Stimulated activated CD8-positive, alpha-beta memory T cell treated with anti-CD3 and anti-CD28 coated beads, Interleukin-15, amount 100 ng/mL, for 4 hours (primary cell): ENCODE results near the gene CDK8.
A peak's percentile ranks its signal among the peaks of the same experiment; 100 is the strongest.
"Not testable (repeated sequence)": the region's sequence is repeated elsewhere in the genome, so short reads cannot be mapped to it uniquely, and the experiment has no call there.

ENCODE experiments used
- DNase-seq, 2 donors: peaks; one replicate each; pipeline ENCODE4 v3.0.0-alpha.2; 2020; ENCODE audit warnings: low read depth in 2 of 2

The CDK8 gene

DNA sequence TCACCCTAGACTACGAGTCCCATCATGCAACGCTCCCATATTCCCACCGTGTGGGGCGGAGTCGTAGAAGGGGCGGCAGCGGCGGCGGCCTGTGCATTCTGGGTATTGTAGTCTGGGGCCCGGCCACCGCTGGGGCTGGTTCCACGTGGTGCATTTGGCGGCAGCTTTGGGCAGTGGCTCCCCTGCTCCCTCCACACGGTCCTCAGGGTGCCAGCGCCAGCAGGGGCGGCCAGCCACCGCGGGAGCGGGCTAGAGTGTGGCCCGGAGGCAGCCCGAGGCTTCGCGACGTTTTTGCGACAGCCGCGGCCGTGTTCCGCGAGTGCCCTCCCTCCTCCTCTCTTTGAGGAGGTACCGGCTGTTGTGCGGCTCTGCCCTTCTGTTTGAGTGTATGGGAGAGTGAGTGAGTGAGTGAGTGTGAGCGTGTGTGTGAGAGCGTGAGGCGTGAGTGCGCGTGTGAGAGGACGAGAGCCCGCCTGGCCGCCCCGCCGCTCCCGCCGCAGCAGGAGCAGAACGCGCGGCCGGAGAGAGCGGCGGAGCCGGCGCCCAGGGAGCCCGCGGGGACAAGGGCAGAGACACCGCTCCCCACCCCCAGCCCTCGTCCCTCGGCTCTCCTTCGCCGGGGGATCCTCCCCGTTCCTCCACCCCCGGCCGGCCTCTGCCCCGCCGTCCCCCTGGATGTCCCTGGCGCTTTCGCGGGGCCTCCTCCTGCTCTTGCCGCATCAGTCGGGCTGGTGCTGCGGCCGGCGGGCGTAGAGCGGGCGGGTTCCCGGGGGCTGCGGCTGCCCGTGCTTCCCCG lies at the start of gene CDK8:
Gene CDK8 (plus strand): TSS at position 343 of the 796 bp plus-strand sequence. CDS start 513 bp downstream, outside the sequence.
- DNase-seq = peak; percentile 77 to 80

DNA sequence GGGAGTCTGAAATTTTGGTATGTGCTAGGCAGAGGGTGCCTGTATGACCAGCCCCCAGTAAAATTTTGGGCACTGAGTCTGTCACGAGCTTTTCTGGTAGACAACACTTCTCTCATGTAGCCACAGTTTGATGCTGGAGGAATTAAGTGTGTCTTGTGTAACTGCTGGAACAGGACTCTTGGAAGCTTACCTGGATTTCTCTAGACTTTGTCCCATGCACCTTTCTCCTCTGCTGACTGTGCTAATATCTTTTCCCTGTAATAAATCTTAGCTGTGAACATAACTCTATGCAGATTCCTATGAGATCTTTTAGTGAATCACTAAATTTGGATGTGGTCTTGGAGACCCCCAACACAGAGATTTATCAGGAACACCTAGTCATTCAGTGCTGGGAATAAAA lies 45.6 kb upstream of the CDK8 start:
- DNase-seq = no peak

DNA sequence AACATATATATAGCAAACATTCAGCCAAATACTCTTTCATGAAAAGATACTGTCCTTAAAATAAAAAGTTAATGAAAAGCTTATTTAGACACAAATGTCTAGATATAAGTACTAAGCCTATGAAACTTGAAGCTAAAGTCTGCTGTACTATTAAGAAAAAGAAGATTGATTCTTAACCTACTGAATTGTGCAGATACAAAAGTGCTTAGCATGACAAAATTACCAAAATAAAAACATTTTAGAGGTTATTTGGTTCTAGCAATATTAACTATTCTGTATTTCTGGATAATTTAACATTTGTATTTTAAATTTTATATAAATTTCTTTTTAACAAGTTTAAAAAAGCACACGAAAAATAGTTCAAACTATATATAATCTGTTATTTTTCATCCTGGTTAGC lies 40.6 kb upstream of the CDK8 start:
- no peak for DNase-seq

DNA sequence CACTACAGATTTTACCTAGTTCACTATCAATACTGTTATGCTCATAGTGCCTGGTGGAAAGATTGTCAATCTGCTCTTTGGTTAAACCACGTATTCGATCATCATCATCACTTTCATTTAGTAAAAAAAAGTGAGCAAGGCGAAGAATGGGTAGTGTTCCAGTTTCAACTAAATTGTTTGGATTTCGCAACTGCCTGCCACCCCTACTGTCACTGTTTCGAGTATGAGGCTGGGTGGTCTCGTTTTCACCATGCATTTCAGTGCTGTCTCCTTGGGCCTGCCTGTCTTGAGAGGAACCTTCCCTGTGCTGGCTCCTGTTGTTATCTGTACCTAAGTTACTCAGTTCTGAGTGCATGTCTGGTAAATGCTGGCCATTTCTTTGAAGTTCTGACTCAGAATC lies 39.9 kb upstream of the CDK8 start:
- DNase-seq = no peak

DNA sequence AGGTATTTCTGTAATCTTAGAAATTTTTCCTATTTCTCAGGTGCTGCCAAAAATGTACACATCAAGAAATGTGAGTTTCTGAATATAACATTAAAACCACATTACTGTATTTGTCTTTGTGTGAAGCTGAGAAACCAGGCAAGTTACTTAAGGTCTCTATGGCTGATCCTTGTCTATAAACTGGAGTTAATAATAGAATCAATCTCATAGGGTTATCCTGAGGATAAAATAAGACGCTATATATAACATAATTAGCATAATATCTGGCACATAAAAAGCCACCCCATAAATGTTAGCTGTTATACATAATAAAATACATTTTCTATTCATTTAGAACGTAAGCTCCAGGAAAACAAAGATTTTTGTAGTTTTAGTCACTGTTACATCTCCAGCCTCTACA lies 37.9 kb upstream of the CDK8 start:
- DNase-seq = no peak

DNA sequence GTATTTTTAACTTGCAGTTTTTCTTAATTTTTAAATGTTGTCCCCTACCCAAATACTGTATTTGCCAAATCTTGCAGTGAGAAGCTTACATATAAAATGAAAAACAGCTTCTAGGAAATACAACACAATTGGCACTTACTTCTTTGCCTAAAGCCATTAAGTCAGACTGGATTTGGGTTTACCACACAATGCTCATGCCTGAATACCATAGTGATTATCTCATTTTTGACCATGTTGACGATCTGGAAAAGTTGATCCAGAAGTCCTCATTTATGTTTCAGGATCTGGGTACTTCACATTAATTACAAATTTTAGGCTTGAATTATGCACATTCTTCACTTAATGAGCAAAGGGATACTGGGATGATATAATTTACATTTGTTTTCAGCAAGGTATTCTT lies 34.2 kb upstream of the CDK8 start:
- DNase-seq = no peak

DNA sequence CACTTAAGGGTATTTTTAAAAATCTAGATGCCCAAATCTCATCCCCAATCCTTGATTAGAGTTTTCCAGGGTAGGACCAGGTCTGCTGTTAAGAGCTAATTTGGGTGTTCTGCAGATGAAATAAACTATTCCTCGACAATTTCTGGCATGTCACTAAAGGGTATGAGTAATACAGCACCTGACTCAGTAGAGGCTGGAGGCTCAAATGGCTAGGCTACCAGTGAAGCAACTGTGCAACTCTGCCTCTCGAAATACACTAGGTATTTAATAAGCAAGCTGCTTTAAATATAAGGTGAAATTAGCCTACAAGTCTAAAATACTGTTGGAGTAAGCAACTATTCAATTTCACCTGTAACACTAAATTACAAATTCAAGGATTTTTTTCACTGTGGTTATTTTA lies 33.4 kb upstream of the CDK8 start:
- DNase-seq = no peak

DNA sequence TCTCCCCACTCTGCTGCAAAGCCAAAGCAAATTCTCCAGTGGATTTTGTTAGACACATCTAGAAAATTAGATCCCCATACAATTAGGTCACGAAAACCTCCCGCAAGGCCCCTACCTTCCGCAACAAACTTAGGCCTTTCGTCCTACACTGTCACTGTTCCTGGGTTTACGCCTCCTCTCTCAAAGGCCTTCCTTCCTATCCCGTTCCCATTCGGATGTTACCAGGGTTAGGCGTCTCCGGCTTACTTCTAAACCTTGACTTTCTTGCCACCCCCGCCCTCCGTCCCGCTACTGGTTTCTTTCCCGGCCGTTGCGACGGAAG lies 32.6 kb upstream of the CDK8 start:
- DNase-seq = no peak

DNA sequence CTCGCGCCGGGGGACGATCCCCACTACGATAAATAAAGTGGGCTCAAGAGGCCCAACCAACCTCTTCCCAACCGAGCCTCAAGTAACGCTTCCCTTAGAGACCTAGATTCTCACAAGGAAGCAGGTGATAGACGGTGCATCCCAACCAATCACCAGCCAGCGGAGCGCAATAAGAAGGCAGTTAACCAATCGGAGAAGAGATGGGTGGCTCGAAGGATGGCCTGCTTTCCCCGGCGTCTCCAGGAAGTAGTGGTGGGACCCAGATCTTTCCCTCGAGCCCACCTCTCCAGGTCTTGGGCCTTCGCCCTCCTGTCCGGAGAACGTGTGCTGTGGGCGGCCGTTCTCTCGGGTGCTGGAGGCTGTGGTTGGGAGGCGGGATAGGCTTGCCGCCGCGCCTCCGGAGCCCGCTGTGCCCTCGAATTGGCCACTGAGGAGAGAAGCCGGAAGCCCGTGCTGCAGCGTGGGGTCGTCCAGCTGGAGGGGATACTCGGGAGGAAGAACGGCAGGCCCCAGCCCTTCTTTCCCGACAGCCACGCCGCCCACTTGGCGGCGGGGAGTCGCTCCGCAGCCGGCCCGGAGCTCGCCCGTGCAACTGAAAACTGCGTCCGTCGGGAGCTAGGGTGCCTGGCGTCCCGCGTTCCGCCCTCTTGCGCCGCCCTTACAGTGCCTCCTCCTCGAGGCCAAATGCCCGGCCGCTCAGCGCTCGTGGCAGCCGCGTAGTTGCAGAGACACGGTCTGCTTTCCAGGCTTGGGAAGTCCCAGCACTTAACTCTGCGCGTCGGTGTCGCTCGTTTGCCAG lies 32.0 kb upstream of the CDK8 start, which contains the start of gene RNF6:
Gene RNF6 (minus strand): TSS at position 594 of the 799 bp plus-strand sequence. CDS start 2,665 bp downstream, outside the sequence.
- peak; percentile 69 to 81 for DNase-seq

DNA sequence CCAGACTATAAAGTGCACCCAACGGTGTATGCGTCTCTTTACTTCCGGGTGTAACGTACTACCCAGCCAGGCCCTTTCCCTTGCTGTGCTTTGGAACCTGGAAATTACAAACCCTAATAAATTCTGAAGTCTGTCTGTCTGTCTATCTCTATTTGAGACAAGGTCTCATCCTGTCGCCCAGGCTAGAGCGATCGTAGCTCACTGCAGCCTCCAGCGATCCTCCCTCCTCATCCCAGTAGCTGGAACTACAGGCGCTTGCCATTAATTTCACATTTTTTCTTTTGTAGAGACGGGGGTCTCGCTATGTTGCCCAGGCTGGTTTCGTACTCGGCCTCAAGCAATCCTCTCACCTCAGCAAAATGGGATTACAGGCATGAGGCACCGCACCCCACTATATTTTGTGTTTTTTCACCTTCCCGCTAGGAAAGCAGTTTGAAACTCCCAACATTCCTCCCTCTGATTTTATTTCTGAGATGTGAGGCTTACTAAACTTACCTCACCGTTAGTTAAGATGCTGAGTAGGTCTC lies 31.3 kb upstream of the CDK8 start:
- DNase-seq = no peak

DNA sequence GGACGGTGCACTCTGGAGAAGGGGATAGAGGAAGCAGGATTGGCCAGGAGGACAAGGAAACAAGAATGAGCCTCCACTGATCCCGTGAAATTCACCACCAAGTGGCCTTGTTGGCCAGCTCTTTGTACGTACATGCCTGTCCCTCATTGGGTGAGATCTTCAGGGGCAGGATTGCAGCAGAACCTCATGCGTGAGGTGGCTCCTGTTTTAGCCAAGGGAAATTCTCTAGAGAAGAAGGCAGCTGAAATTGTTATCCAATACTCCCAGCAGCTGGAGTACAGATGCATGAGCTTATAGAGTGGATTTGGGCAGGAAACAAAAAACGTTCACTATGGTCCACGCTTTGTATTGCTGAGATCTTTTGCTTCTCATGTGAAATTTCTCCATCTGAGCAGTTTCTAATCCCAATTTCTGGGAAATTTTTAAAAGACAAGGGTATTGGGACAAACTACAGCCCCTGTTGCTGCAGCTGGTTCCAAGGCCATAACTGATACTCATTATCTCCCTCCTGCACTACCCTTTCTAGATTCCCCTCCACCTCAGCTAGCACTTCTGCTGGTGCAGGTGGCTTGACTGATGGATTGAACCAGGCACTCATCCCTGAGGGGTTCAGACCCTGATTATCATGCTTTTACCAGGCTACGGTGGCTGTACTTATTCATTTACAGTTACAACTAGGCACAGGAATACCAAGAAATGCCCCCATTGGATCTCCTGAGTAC lies 27.9 kb upstream of the CDK8 start:
- no peak for DNase-seq

DNA sequence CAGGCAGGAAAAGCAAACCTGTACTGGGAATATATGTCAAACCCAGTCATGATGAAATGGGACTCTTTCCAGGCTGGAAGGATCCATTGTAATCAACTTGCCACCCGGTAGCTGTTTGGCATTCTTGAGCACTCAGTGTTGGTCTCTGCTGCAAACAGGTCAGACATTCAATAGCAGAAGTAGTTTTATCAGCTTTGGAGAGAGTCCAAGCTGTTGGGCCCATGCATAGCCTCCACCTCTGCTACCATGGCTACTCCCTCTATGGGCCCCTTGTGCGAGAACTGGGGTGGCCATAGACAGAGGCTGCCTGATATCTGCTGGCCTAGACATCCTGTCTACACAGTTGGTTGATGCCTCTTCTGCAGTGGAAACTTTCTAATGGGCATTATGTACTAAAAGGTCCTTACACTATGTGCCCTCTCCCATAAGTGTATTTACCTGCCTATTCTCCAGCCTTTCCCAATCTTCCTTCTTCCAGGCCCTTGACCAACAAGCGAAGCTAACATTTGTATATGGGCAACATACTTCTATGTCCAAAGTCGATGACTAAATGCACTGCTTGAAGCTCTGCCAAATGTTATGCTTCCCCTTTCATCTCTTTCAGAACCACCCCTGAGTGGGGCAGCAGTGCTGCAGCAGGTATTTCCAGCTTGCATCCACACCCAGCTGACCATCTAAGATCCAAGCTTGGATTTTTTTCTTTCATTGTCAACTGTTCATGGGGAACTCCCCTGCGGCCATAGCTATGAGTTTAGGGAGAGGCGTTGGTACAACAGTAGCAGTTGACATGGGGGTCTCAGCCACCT lies 26.6 kb upstream of the CDK8 start:
- no peak for DNase-seq

DNA sequence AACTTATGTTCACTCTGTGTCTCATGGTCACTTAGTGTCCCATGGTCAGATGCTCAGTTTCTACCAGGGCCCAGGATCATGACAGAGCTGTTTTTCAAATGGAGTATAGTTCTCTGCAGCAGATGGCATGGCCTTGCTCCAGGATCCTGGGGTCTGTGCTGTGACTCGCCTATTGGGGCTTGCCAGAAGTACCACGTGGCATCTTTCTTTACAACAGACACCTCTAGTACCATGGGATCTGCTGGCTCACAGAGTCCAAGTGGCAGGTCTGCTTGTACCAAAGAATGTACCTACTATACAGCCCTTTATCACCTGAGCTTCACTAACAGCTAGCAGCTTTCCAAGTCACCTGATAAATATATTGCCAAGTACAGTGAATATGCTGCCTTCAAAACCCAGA lies 25.8 kb upstream of the CDK8 start:
- DNase-seq = no peak

DNA sequence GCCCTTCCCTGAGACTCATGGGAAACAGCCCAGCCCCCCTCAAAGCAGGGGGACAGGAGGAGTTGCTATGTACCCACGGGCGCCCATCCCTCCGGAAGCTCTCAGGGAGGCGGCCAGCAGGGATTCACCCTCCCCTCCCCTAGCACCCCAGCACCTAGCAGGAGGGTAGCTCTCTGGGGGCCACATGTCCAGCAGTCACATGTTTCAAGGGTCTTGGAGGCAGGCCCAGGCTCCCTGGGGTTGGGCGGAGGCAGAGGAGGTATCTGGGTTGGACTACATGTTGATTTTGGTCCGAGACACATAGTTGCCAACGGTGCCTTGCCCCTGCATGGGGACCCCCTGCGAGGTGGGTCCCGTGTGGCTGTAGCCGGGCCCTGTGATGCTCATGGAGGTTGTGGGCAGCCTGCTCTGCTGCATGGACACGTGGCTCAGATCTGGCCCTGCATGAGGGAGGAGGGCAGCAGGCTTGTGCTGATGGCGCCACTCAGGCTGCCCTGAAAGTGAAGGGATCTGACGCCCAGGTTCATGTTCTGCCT lies 24.8 kb upstream of the CDK8 start:
- DNase-seq = no peak

DNA sequence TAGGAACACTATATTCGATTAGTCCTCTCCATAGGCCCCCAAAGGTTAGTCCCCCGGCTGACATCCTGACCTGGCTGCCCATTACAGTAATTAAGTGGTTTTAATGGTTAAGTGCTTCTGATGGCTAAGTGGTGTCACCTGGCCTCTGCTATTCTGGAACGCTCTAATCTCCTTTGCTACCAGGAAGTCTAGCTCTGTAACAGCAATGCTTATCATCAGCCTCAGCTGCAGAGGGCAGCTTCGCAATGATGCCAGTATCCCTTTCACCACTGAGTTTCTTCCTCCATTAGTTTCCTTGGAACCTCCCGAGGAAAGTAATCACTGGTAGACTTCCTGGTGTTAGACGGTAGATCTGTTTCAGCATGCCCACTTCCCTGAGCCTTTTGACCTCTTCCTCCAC lies 23.2 kb upstream of the CDK8 start:
- DNase-seq = no peak

DNA sequence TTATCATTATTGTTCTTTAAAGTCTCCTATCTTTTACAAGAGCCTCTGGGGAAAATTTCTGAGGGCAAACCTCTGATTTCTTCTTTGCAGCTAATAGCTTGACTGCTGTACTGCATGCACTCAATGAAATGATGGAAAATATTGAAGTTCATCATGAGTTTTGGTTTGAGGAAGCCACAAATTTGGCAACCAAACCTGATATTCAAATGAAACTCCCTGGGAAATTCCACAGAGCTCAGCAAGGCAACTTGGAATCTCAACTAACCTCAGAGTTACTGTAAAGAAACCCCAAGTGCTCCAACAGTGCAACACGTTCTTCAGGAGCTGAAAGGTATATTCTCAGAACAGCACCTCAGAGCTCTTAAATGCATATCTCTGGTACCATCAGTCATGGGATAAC lies 17.6 kb upstream of the CDK8 start:
- DNase-seq = no peak

DNA sequence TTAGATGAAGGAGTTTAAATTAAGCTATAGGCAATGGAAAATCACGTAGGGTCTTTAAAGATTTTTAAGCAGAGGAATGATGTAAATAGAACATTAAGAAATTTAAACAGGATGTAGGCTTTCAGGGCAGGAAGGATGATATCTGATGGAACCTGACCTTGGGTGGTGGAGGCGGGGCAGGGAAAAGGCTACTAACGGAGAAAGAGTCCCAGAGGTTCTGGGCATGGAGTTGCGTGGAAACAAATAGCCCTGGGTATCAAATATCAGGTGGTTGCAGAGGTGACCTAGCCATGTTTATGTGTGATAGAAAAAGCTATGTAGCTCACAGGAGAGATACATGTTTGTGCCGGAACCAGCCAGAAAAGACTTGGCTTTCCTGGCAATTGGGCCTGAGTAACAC lies 7.8 kb upstream of the CDK8 start:
- DNase-seq = no peak

DNA sequence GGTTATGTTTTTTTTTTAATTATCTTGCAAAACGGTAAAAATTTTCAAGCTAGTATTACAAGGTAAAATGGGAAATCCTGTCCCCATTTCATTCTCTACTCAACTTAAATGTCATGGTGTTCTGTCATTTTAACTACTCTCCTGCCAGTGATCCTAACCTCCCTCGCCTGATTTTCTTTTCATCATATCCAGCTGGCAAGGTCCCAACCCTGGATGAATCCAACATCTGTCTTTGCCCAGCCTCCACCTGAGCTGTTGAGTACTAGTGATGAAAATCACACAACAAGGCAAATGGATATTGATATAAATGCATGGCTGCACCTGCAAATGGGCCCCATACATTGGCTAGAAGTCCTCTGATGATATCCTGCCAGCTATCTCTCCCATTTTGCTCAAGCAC lies 6.9 kb upstream of the CDK8 start:
- no peak for DNase-seq

DNA sequence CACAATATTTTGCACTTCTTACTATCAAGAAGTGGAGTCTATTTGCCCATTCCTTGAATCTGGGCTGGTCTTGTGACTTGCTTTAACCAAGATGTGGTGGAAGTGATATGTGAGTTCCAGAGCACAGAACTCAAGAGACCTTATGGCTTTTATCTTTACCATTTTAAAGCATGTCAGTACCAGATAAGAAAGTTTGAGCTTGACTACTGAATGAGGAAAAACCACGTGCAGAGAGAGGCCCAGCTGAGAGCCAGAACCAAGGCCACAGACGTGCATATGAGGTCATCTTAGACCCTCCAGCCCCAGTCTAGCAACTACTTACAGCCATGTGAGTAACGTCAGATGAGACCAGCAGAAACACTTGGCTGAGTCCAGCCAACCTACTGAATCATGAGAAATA lies 6.3 kb upstream of the CDK8 start:
- no peak for DNase-seq

DNA sequence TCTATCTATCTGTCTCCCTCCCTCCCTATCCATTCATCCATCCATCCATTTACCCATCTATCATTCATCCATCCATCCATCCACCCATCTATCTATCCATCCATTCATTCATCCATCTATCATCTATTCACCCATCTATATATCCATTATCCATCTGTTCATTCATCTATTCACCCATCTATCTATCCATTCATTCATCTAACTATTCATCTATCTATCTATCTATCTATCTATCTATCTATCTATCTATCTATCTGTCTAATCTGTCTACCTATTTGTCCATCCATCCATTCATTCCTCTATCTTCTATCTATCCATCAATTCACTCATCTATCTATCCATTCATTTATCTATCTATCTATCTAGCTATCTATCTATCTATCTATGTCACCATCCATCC lies 4.4 kb upstream of the CDK8 start:
- no peak for DNase-seq

DNA sequence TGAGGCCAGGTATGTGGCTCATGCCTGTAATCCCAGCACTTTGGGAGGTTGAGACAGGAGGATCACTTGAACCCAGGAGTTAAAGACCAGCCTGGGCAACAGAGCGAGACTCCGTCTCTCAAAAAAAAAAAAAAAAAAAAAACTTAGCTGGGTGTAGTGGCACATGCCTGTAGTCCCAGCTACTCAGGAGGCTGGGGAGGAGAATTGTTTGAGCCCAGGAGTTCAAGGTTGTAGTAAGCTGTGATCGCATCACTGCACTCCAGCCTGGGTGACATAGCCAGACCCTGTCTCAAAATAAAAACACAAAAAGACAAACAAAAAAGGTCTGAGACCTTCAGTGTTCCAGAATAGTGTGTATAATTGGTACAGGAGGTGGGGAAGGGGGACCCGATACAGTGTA lies 1.9 kb upstream of the CDK8 start:
- DNase-seq = not testable (repeated sequence)
